ENCODE results near the gene GNA12.
"Not testable (repeated sequence)": the region's sequence is repeated elsewhere in the genome, so short reads cannot be mapped to it uniquely, and the experiment has no call there.

GRCh38 chr7:2724036-2724435 lies 120.1 kb downstream of the GNA12 start:
- TF ChIP-seq CTCF (IDR thresholded peaks at IDR 0.05; ENCODE audit: low read depth, low read length, missing input control); YY1 (IDR thresholded peaks at IDR 0.05); JUND (IDR thresholded peaks at IDR 0.05); SP1 (IDR thresholded peaks at IDR 0.05); FOXA1 (IDR thresholded peaks at IDR 0.05); NR2F2 (IDR thresholded peaks at IDR 0.05); ATF3 (IDR thresholded peaks at IDR 0.05); GABPA (IDR thresholded peaks at IDR 0.05 in 1 of 2, conservative IDR thresholded peaks at IDR 0.05 in 1 of 2); ZBTB33 (IDR thresholded peaks at IDR 0.05): not testable (repeated sequence)

Data from liver (tissue), 3 donors.